Activated gamma-delta T cell treated with Interleukin-2 at 50 U/mL for 16 hours (primary cell): ENCODE data around the gene ZYX.
"Not testable (repeated sequence)": the region's sequence is repeated elsewhere in the genome, so short reads cannot be mapped to it uniquely, and the experiment has no call there.

Source experiments
- DNase-seq: peaks from one replicate; pipeline ENCODE4 v3.0.0-alpha.2; 2020

Gene ZYX

GRCh38 chr7:143417734-143418383, 36.7 kb downstream of the ZYX start:
- no peak for DNase-seq

- no peak for DNase-seq
These were observed 37.7 kb downstream of the ZYX start for GRCh38 chr7:143418681-143419458.

GRCh38 chr7:143419880-143420279, 38.7 kb downstream of the ZYX start:
- DNase-seq: no peak

DNA sequence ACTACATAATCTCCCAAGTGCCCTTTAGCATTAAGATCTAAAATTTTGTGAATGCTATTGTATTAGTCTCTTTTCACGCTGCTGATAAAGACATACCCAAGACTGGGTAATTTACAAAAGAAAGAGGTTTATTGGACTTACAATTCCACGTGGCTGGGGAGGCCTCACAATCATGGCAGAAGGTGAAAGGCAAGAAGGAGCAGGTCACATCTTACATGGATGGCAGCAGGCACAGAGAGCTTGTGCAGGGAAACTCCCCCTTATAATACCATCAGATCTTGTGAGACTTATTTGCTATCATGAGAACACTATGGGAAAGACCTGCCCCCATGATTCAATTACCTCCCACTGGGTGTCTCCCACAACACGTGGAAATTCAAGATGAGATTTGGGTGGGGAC, 39.5 kb downstream of the ZYX start:
- DNase-seq: not testable (repeated sequence)

- DNase-seq: no peak
These were observed 40.9 kb downstream of the ZYX start for GRCh38 chr7:143422033-143422432.

- not testable (repeated sequence) for DNase-seq
These were observed 43.3 kb downstream of the ZYX start for GRCh38 chr7:143424476-143424875.

DNA sequence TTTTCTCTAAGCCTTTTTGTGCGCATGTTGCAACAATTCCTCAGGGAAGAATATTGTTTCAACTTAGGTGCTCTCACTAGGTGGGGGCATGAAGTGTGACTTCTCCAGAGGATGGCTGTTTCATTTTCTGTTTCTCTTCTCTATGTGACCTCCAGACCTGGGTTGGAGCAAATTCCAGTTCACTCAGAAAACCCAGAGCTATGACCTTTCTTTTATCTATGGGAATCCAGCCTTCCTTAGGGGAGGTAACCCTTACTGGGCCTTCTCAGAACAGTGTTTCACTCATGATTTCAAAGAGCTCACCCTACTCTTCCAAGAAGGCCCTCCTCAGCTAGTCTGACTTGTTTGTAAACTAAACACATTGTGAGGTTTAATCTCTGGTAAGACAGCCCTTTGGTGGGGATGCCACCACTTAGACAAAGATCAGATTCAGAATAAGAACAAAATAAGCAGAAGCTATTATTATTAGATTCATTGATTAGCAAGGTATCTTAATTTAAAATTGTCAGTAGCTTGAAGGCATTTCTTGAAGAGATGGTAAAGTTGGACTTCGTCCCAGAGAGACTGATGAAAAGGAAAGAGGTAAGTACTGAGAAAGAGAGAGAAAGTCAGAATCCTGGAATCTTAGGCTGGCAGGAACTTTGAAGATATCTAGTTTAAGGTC, 45.5 kb downstream of the ZYX start:
- no peak for DNase-seq

- DNase-seq: no peak
These were observed 48.9 kb downstream of the ZYX start for GRCh38 chr7:143429770-143430698.

GRCh38 chr7:143431109-143431508, 50.0 kb downstream of the ZYX start:
- no peak for DNase-seq

- DNase-seq: no peak
These were observed 52.6 kb downstream of the ZYX start for GRCh38 chr7:143433759-143434158.

DNA sequence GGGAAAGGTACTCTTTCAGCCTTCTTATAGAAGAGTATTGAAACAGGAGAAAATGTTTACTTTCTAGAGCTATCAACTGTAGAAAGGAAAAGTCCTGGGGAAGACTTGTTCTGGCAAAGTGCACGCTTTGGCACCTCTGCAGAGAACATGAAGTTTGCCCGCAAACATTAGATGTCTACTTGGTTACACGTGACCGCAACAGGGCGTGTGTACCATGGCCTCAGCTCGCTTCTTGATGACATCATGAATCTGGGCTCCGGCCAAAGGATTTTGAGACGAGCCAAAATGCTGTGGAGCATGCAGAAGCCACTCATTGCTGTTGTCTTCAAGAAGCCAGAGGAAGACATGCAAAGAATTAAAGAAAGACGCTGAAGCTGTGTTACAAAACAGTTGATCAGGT, 53.5 kb downstream of the ZYX start:
- no peak for DNase-seq

DNA sequence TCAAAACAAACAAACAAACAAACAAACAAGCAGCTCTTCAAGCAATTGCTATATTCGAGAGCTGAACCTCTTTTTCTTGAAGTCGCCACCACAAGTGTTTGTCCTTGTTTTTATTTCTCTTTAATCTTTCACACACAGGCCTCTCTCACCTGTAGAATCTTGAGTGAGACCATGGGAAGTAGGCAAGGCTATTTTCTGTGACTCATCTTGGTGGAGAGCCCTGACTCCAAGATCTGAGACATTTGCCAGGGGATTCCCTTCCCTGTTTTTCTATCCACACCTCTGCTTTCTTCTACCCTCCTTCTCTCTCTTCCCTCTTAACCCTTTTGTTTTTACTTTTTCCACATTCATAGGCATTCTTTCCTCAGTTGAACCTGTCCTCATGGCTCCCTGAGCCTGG, 54.1 kb downstream of the ZYX start:
- no peak for DNase-seq

DNA sequence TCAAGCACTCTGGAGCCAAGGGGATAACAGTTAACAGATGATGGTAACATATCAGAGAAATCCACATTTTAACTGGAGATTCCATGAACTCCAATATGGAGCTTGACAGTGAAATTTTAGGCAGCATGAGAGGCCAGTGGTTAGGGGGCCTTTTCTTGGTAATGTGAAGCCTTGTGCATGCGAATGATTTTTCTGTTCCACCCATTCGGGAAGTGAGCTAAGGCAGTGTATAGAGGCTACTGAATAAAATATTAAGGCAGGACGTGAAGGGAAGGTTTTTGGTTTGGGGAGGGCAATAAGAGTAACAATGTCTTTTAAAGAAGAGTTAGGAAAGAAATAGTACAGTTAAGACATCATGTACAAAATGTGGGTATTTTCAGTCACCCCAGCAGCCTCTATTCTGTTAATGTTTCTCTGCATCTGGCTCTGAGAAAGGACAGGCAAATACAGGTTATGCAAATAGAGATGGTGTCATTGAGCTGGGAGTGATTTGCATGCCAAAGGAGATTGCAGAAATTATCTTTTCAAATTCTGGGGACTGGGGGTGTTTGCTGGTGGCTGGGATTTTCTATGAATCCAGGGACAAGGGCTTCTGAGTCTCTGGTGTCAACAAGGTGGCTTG, 55.3 kb downstream of the ZYX start:
- DNase-seq: no peak

DNA sequence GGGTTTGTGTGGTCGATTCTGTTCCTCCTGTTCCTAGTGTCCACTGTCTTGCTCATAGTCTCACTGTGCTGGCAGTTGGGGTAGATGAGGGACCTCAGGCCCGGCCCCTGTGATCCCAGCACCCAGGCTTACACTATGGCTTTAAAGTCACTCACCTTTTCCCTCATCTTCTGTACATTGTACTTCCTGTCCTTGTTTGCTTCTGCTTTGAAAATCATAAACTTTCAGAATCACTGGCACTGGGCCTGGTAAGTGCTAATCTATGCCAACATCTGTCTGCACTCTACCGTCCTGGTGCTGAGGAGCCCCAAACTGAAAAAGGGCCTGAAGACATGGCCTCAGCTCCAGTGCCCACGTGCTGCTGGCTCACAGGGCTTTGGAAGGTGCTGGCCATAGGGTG, 56.4 kb downstream of the ZYX start:
- DNase-seq: no peak

- no peak for DNase-seq
These were observed 58.7 kb downstream of the ZYX start for GRCh38 chr7:143439866-143440265.
